Measurements from ENCODE around the gene LRRC37A2.
"Not testable (repeated sequence)": the region's sequence is repeated elsewhere in the genome, so short reads cannot be mapped to it uniquely, and the experiment has no call there.

LRRC37A2 gene

DNA sequence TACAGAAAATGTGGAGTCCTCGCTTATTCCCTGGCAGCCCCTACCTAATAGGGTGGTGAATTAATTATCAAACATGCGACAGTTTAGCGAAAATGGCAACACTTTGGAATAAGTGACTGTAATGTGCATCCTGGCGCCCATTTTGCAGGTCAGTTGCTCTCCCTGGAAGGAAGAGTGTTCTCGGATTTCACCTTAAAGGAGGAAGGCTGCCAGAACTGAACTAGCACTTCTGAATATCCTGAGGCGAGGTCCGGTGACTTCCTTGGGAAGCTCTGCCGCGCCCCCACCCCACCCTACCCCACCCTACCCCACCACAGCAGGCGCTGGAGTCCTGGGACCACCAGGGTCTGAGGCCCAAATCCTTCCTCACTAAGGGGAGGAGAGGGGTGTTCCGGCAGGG is at the start of gene LRRC37A2:
LRRC37A2 (plus strand) TSS at position 301 of the 400 bp plus-strand sequence. CDS start 245 bp downstream, outside the sequence.
- not testable (repeated sequence) for DNase-seq (ENCODE audit: low spot score)

DNA sequence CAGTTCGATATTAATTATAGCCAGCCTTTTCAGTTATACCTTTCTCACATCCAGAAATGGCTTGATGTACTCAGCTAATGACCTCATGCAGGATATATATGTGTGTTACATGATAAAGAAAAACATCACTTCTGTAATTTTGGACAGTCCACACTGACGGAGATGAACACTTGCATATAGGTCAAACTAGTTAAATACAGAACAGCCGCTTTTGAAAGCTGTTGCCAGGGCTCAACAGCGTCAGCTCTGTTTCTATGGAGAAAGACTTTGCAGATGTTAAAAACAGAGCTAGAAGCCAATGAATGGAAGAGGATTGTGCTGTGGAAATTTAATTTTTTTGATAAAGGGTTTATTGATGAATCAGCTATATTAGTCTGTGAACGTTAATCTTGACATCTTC is 44.6 kb upstream of the LRRC37A2 start:
- DNase-seq (ENCODE audit: low spot score): not testable (repeated sequence)

DNA sequence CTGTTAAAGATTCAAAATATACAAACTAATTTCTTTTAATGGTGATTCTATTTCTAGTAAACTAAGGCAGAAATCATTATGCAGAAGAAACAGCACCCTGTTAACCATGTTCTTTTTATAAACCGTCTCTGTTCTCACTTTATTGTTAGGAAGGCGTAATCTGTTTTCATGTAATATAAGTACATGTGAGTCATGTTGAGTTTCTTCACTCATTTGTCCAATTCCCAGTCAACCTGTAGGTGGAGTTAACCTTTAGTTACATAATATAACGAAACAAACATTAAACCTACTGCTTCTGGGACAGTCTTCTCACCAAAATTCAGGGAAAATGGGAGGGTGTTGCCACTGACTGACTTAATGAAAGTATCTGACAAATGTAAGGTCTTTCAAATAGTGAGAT is 37.8 kb upstream of the LRRC37A2 start:
- not testable (repeated sequence) for DNase-seq (ENCODE audit: low spot score)

DNA sequence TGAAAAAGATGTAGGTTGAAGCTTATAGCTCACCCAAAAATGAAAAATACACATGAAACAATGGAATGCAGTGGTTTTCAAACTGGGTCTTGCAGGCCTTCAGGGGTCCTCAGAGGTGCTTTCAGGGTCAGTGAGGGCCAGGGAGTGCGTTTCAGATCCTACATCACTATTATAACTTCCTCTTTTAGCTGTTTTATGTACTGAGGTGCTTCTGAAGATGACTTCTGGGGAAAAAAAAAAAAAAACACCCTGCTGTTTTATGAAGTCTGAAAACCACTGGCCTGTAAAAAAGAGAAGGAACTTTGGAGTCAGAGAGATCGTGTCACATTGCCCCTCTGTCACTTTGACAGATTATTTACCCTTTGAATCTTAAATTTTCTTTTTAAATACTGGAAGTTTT is 36.7 kb upstream of the LRRC37A2 start:
- not testable (repeated sequence) for DNase-seq (ENCODE audit: low spot score)

DNA sequence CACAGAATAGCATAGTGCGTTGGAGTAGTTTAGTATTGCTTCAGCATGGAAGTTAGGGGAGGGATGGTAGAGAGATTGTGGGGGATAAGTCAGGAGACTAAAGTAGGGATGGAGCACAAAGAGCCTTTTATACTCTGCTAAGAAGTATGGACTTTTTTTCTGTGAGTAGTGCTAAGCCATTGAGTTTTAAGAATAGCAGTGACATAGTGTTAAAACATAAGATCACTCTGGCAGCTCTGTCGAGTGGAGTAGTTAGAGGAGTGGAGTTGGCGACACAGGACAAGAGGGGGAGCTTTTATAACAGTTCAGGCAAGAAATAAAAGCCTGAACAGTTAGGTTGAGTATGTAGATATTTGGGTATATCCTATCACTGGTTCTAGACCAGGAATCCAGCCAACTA is 33.4 kb upstream of the LRRC37A2 start:
- not testable (repeated sequence) for DNase-seq (ENCODE audit: low spot score)

DNA sequence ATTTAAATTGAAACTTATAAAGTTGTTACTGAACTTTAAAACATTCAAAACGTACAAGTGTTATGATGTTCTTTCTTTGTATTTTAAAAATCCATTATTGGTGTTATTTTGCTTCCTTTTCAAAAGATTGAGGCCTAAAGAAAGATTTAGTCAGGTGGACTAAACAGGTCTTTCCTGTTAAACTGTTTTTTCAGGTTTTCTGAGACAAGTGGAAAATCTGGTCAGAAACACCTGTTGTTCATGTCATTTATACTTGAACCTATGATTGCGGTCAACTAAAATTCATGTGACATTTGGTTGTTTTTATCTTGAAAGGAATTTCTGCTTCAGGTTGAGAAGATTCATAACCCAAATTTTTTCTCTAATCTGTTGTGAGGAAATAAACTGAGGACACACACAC is 31.0 kb upstream of the LRRC37A2 start:
- DNase-seq (ENCODE audit: low spot score): not testable (repeated sequence)

DNA sequence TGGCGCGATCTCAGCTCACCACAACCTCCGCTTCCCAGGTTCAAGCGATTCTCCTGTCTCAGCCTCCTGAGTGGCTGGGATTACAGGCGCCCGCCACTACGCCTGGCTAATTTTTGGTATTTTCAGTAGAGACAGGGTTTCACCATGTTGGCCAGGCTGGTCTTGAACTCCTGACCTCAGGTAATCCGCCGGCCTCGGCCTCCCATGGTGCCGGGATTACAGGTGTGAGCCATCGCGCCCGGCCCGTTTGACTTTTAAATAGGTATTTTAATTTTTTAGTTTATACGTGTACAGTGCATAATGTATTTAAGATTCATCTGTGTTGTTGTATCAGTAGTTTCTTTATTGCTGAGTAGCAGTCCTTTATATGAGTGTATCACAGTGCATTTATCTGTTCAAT is 20.2 kb upstream of the LRRC37A2 start:
- not testable (repeated sequence) for DNase-seq (ENCODE audit: low spot score)

DNA sequence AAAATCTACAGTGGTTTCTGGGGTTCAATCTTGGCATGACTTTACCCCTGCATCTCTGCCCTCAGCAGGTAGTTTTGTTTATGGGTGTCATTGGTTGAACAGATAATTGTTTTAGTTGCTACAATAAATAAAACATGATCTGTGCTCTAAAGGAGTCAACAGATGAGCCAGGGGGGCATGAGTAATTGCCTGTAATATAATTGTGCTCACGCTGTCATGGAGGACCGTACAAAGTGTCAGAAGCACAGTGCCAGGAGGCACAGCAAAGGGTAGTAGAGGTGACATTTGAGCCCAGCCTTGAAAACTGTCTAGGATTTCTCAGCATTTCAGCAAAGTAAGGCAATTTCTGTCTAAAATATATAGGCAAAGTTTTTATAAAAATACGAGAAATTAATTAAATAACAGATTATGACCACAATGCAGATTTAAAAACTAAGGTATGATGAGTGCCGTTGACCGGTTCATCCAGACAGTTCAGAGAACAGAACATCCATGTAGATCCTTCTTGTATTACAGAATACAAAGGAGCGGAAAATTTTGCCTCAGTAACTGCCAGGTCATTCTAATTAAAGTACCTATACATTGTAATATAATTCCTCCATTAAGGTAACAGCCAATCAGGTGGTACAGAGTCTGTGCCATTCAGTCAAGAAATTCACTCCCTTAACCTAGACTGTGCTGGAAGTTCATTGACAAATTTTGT is 12.7 kb upstream of the LRRC37A2 start:
- not testable (repeated sequence) for DNase-seq (ENCODE audit: low spot score)

DNA sequence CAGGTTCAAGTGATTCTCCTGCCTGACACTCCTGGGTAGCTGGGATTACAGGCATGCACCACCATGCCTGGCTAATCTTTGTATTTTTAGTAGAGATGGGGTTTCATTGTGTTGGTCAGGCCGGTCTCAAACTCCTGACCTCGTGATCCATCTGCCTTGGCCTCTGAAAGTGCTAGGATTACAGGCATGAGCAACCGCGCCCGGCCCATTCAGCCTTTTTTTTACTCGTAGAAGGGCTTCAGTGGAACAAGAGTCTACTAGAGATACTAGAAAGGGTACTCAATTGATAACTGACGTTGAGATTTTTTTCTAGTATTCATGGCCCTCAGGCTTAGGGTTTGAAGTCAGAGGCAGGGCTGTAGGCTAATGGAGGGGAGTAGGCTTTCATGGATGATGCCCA is 6.4 kb upstream of the LRRC37A2 start:
- DNase-seq (ENCODE audit: low spot score): not testable (repeated sequence)

DNA sequence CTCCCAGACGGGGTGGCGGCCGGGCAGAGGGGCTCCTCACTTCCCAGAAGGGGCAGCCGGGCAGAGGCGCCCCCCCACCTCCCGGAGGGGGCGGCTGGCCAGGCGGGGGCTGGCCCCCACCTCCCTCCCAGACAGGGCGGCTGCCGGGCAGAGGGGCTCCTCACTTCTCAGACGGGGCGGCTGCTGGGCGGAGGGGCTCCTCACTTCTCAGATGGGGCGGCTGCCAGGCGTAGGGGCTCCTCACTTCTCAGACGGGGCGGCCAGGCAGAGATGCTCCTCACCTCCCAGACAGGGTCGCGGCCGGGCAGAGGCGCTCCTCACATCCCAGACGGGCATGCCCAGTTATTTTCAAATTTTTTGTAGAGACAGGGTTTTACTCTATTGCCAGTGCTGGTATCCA is 22.4 kb downstream of the LRRC37A2 start:
- DNase-seq (ENCODE audit: low spot score): not testable (repeated sequence)

DNA sequence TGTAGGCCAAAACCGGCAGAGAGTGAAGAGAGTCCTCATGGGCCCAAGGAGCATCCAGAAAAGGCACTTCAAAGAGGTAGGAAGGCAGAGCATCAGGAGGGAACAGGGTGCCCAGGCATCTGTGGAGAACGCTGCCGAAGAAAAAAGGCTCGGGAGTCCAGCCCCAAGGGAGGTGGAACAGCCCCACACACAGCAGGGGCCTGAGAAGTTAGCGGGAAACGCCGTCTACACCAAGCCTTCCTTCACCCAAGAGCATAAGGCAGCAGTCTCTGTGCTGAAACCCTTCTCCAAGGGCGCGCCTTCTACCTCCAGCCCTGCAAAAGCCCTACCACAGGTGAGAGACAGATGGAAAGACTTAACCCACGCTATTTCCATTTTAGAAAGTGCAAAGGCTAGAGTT is 36.3 kb downstream of the LRRC37A2 start:
- DNase-seq (ENCODE audit: low spot score): not testable (repeated sequence)

DNA sequence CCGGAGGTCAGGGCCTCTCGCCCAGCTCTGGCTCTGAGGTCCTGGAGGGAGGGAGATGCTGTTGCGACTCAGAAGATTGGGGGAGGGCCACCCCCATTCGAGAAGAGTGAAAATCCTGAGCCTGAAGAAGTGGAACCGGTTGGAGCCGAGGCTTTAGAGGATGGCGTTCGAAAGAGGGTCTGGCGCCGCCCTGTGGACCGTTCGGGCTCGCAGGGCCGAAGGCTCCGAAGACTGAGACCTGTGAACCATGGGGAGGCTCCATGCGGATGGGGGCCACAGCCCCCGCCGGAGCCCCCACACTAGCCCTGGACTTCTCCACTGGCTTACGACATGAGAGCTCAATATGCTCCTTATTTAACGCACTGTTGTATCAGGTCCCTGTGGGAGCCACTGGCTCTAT is 46.9 kb downstream of the LRRC37A2 start:
- DNase-seq (ENCODE audit: low spot score): not testable (repeated sequence)

DNA sequence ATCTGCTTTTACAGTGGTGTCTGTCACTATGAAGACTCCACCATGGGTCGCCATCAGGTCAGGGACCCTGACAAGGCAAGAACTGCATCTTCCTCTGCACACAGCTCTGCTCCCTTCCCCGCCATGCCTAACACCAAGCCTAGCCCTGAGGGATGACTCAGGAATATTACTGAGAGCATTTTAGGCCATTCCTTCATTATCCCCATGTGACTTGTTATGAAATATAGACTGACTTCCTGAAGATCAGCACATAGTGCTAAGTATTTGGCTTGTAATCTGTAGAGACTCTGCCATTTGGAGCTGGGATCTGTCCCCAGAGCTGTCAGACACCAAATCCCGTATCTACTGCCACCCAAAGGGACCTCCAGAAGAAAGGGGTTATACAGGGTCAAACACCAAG is 47.8 kb downstream of the LRRC37A2 start:
- DNase-seq (ENCODE audit: low spot score): not testable (repeated sequence)

DNA sequence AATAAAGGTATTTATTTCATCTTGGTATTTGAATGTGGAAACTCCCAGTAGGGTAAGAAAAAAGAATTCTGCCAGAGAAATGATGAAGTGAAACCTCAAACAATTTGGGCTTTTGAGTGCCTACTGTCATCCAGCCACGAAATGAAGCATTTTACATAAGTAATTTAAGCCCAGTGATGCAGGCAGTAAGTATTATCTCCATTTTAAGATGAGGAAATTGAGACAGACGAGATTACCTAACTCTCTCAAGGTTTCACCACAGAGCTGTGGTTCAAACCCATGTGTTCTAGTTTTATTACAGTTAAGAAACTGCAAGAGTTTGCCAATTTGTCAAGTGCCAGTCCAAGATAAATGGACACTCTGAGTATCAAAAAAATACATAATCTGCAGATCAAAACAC is 54.0 kb downstream of the LRRC37A2 start:
- DNase-seq (ENCODE audit: low spot score): not testable (repeated sequence)

DNA sequence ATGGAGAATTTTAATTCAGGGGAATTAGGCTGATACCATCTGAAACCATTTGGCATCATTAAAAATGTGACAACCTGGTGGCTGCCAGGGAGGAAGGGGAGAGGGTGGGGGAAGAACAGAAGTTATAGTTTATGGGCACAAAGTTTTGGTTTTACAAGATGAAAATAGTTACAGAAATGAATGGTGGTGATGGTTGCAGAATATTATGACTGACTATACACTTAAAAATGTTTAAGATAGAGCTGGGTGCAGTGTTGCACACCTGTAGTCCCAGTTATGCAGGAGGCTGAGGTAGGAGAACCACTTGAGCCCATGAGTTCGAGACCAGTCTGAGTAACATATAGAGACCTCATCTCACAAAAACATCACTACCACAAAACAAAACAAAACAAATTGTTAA is 54.7 kb downstream of the LRRC37A2 start:
- not testable (repeated sequence) for DNase-seq (ENCODE audit: low spot score)

DNA sequence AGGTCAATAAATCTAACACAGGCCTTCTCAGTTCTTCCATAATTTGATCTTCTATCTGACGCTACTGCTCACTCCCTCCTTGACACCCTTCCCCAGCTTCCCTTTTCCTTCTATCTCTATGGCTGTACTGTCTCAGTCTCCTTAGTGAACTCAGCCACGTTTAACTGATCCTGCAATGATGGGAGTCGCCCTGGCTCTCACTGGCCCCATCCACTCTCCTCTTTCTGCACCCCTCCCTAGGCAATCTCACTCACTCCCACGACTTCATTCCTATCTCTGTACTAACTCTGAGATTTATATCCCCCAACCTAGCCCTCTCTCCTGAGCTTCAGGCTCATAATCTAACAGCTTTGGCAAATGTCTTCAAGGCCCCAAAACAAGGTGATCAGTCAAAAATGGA is 59.5 kb downstream of the LRRC37A2 start:
- not testable (repeated sequence) for DNase-seq (ENCODE audit: low spot score)

DNA sequence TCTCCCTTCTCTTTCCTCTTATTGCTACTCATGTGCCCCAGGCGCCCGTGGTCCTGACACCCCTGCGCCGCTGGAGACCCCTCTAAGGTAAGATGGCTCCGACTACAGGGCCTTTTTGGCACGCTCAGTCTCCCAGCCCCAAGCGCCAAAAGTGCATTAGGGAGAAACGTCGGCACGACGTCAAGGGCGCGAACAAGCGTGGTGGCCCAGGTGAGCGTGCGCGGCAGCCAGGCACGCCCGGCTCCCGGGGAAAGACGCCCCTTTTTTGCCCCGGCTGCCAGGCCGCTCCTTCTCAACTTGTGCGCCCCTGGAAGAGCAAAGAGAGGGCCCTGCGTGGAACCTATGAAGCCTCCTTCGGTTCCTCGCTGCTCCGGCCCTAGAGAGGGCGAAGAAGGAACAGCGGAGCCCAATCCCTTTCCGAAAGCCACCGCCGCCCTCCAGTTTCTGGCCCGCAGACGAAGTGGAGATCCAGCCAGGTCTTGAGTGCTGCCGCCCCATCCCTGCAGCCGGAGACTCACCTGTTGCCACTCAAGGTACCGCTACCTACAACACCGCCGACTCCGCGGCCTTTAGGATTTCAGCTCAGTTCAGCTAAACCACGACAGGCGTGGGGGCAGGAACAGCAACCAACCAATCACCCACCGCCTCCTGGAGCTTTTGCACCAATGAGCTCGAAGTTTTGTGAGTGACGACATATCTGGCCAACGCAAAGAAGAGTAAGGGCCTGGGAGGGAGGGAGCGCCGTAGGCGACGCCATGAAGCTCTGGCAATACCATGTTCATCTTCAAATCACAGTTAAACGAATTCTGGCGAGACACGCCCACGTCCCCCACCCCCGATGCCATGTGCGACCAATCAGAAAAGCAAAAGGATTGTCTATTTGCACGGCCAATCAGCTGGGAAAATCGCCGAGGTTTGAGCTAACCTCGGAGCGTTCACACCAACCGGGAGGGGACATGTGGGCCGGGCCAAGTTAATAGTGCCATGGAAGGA is 67.1 kb downstream of the LRRC37A2 start, which contains the start of gene ARL17A:
ARL17A (minus strand) TSS at position 609 of the 993 bp plus-strand sequence. CDS start 3,369 bp downstream, outside the sequence.
- not testable (repeated sequence) for DNase-seq (ENCODE audit: low spot score)

DNA sequence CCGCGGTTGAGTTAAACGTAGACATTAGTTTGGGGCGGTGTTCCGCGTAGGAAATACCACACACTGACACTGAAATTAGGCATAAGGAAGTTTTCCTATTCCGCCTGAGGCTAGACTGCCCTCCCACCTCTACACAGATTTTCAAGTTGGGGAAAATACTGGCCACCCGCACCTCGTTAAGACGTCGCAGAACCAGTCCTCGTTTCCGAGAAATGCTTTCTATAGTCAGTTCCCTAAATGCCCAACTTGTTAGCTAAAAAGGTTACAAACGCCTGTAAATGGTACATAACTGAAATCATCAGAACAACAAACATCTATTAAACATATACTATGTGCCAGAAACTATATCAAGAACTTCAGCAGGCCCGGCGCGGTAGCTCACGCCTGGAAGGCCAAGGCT is 67.8 kb downstream of the LRRC37A2 start:
- not testable (repeated sequence) for DNase-seq (ENCODE audit: low spot score)

DNA sequence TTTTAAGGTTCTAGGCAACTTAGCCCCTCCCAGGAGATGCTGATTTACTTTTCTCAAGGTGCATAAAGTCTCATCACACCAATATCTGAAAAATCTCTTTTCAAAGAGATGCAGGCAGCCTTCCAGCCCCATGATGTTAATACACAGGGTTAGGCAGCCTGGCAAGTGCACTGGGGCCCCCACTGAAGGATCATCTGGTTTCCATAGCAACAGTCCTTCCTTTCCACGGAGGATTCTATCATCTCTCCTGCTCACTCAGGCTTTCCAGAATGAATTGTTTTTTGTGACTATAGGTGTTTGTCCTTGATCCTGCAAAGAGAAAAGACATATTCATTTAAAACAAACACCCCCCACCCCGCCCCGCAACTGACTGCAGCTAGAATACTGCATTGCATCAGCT is 73.2 kb downstream of the LRRC37A2 start:
- not testable (repeated sequence) for DNase-seq (ENCODE audit: low spot score)

DNA sequence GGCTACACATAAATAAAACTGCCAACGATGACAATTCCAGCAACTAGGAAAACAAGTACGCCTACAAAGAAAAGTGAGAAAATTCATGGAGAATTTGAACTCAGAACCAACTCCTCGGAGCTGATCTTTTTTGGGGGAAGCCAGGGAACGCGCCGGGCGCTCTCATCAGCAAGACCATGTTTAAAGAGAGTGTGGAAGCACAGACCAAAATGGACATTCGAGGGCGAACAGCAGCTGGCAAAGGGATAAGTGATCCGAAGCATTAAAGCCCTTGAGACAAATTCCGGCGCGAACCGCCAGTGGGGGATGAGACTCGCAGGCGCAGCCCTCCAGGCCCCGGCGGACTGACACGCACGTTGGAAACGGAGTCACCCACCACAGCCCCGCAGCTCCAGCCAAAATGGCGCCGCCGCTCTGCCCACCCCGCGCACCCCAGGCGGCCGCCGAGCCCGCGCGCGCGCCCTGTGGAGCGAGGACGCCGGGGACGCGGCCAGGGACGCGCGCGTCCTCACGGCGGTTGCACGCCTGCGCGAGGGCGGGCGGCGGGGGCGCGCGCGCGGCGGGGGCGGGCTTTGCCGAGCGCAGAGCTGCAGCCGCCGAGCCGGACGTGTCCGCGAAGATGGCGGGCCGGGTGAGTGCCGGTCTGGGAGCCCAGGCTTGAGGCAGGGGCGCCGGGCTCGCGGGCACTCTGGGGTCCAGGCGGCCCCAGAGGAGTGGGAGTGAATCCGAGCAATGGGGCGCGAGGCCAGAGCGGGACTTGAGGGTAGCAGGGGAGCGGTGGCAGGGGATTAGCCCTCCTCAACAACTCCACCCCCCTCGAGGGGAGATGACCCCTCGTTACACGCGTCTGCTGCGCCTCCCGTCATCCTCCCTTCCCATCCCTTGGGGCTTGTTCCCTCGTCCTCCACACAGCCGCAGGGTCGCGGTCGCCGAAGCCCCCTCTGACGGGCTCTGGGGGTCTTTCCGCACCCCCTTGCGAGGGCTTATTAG is 78.2 kb downstream of the LRRC37A2 start, which contains the start of gene NSF:
NSF (plus strand) TSS at position 513 of the 990 bp plus-strand sequence; CDS start at position 620, 107 bp downstream.
- not testable (repeated sequence) for DNase-seq (ENCODE audit: low spot score)

DNA sequence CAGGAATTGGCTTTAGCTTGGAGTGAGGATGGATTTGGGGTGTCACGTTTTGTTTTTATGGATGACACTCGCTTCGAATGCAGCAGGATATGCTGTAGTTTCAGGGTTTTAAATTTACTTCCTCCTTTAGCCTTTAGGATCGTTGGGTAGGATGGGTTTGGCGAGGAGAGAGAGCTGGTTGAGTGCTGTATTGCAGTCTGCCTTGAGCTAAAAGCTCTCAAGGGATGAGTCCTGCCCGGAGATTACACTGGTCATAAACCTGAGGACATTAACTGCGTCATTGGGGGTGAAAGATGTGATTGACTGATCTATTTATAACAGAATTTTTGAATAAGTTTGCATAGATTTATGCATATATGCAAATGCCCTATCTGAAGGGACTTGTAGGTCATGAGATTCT is 79.1 kb downstream of the LRRC37A2 start:
- DNase-seq (ENCODE audit: low spot score): not testable (repeated sequence)

All from HuH-7 (cell line).